Glomerular visceral epithelial cell (primary cell): ENCODE data around the gene RSBN1L.
"Not testable (repeated sequence)": the region's sequence is repeated elsewhere in the genome, so short reads cannot be mapped to it uniquely, and the experiment has no call there.

Source experiments
- DNase-seq: peaks from one replicate; pipeline ENCODE4 v3.0.0-alpha.2; 2016; ENCODE audit errors: extremely low spot score

RSBN1L gene

DNA sequence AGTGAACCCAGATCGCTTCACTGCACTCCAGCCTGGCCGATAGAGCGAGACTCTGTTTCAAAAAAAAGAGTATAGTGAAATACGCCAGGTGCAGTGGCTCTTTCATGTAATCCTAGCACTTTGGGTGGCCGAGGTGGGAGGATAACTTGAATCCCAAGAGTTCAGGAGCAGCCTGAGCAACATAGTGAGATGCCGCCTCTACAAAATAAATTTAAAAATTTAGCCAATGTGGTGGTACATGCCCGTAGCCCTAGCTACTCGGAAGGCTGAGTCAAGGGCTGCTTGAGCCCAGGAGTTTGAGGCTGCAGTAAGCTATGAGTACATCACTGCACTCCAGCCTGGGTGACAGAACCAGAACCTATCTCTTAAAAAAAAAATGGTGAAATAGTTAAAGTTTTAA lies 74.1 kb downstream of the RSBN1L start:
- DNase-seq = no peak

- DNase-seq = no peak
Observed at GRCh38 chr7:77771901-77772300, 75.6 kb downstream of the RSBN1L start.

DNA sequence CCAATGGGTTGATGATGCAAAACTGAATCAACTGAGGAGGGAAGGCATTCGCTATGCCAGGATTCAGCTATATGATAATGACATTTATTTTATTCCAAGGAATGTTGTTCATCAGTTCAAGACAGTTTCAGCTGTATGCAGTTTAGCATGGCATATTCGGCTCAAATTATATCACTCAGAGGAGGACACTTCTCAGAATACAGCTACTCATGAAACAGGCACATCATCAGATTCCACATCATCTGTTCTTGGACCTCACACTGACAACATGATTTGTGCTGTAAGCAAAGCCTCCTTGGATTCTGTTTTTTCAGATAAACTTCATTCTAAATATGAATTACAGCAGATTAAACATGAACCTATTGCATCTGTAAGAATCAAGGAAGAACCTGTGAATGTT lies 82.3 kb downstream of the RSBN1L start:
- DNase-seq = no peak

DNA sequence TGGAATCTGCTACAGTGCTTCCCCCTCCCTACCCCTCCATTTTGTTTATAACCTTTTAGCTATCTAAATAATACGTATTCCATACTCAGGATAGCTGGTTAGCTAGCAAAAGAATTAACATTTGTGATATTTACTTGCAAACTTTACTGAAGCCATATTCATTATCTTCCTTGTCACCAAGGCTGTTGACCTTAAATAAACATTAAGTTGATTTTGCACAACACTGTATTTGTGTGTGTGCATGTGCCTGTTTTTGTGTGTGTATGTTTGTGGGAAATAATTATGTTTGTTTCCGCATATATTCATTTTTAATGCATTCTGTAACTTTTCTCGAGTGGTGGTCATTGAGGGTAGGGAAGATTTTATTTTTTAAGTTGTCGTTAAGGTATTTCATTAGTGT lies 86.1 kb downstream of the RSBN1L start:
- DNase-seq = no peak

DNA sequence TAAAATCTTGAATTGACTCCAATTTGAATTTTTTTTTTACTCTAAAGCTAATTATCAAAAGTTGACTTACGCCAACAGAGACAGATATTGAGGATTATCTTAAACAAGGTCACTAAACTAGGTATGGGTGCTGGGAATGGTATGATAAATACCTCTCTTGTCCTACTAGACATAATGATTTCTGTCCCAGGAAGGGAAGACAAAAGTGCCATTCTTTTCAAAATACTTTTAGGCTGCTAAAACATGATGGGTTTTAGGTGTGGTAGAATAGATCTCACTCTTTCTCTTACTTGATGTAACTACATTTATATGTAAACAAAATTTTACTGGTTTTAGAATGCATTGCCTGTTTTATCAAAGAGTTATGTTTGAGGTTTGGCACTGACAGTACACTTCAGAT lies 86.9 kb downstream of the RSBN1L start:
- no peak for DNase-seq

DNA sequence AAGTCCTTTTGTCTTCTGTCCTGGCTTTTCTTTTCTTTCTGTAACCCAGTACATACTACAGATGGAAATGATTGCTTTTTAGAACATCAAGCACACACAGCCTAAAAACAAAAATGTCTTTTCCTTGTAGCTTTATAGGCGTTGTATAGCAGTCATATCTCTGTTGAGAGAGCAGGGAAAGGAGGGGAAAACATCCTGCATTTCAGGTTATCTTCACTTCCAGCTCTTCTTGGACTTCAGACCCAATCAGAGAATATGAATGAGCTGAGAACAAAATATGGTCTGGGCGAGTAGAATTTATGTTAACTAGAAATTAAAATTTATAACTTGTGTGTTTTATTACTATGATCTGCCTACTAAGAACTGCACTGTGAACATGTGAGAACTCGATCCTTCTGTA lies 87.3 kb downstream of the RSBN1L start:
- no peak for DNase-seq

GRCh38 chr7:77784426-77784825 lies 88.2 kb downstream of the RSBN1L start:
- not testable (repeated sequence) for DNase-seq

DNA sequence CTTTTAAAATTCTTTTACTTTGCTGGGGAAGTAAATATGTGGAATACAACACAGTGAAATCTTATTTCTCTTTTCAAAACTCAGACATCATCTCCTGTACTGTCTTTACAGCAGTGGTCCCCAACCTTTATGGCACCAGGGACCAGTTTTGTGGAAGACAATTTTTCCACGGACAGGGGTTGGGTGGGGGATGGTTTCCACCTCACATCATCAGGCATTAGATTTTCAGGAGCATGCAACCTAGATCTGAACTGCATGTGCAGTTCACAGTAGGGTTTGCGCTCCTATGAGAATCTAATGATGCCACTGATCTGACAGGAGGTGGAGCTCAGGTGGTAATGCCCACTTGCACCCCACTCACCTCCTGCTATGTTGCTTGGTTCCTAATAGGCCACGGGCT lies 89.8 kb downstream of the RSBN1L start:
- DNase-seq = no peak

GRCh38 chr7:77786741-77787140 lies 90.5 kb downstream of the RSBN1L start:
- DNase-seq = no peak

DNA sequence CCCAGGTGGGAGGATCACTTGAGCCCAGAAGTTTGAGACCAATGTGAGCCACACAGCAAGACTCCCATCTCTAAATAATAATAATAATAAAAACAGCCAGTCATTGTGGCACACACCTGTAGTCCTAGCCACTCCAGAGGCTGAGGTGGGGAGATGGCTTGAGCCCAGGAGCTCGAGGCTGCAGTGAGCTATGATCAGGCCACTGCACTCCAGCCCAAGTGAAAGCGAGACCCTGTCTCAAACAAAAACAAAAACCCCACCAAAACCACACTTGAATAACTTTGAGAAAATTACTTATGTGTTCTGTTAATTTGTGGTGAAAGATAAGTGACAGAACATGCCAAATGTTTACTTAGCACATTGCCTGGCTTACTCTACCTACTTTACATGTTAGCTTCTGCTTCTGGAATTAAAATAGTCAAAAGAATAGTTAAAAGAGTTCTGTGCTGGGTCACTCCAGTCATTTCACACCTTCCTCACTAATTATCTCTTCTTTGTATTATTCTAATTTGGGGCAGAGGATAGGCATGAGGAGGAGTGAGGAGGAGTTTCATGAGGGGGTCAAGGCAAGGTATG lies 92.2 kb downstream of the RSBN1L start:
- no peak for DNase-seq

DNA sequence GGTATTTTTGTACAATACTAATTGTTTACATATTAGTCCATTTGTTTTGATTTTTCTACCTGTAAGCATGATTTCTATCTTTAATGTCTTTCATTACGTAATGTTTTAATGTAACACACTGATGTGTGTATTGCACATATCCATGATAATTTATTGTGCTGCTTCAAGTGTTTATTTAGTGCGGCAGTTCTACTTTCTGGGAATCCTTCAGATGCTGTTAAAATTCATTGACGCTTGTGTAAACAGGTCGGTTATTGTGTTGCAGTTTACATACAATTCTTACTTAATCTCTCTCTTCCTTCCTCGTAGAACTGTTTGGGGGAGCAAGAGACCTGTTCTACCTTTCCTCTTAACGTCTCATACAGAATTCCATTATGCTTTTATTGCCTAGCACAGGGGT lies 95.1 kb downstream of the RSBN1L start:
- DNase-seq = no peak

DNA sequence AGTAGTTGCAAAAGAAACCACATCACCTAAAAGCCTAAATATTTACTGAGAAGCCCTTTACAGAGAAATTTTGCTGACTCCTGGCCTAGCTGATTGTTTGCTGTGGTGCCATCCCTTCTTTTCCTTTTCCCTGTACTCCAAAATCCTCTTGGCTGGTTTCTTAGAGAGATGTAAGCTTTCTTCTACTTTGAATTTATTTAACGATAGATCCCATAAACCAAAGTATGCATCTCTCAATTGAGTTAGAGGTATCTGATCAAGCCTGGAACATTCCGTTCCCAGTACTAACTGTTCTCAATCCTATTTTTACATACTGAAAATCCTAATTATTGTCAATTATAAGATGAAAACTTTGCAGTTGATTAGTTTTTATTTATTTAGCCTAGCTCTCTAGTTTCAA lies 95.7 kb downstream of the RSBN1L start:
- no peak for DNase-seq

DNA sequence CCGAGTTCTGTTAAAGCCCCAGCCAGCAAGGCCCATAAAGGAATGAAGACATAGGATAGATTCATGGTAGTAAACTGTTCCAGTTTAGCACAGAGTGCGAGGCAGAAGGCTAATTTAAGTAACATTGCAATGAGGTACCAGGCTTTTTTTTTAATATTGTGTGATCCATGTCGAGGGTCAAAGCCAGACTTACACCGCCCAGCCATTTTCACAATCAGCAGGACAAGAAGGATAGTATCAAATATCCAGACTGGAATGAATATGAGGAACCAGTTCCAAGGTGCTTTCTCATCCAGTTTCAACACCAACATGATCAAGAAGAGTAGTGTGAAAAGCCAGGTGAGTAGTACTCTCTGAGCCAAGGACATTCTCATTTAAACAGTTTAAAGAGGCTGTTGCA lies 97.7 kb downstream of the RSBN1L start:
- no peak for DNase-seq

DNA sequence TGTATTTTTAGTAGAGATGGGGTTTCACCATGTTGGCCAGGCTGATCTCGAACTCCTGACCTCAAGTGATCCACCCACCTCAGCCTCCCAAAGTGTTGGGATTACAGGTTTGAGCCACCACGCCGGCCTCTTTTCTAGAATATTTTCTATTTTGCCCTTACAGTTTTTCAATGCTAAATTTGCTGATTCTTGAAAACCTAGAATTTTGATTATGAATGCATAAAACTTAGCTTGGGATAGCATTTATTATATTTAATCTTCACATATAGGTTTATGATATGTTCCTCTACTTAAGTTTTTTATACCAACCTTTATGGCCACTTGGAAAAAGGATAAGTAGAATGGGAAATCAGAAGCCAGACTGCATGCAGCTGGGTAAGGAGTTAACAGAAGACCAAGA lies 99.8 kb downstream of the RSBN1L start:
- no peak for DNase-seq

GRCh38 chr7:77796960-77797359 lies 100.7 kb downstream of the RSBN1L start:
- no peak for DNase-seq

- DNase-seq = no peak
Observed at GRCh38 chr7:77797734-77798393, 101.6 kb downstream of the RSBN1L start.

DNA sequence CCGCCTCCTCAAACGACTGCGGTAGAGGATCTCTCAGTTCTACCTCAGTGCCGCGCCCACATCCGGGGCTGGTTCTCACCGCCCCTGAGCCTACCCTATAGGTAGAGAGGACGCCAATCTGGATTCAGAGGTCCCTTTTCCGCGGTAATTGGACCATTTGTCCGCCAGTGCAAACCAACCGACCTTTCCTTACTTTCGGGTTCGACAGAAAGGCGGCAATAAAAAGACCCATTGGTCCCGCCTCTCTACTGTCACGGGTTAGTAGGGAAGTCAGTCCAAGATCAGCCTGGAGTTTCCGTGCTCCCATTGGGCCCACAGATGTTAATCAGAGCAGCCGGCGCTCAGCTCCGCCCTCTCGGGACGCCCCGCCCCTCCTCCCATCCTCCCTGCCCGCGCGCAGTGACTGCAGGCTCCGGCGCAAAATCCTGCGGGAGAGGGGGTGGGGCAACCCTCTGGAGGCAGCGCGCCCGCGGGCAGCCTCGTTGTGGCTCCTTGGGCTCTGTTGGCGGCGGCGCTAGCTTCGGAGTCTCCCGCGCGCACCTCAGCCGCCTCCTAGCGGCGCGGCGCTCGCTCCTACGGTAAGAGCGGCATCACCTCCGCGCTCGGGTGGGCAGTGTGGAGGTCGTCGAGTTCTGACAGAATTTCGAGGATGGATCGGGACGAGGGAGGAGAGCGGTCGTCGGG lies 102.3 kb downstream of the RSBN1L start, which contains the start of the genes PHTF2 and TMEM60:
TSS of gene PHTF2 (plus strand) at position 380 of the 684 bp plus-strand sequence.
TSS of gene TMEM60 (minus strand) at position 41 of the 684 bp plus-strand sequence. CDS start 4,061 bp downstream, outside the sequence.
- DNase-seq = peak; percentile 99

- DNase-seq = peak; percentile 30
Observed at GRCh38 chr7:77799078-77799964, 103.1 kb downstream of the RSBN1L start.

DNA sequence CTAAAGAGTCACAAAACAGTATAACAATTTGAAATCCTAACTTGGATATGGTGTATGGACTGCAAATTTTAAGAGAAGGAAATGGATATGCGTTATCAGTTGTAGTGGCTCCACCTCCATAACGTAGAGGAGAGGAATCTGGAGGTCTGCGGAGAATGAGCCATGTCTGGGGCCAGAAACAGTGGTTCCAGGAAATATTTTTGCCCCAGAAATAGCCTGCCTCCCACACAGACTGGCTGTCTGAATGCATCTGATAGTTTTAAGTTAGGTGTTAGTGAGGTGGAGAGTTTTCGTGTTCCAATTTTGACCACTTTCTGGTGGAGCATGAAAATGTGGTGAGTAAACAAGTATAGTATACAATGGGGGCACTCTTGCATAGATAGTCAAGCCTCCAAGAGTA lies 103.9 kb downstream of the RSBN1L start:
- no peak for DNase-seq

- DNase-seq = no peak
Observed at GRCh38 chr7:77800730-77801129, 104.5 kb downstream of the RSBN1L start.

DNA sequence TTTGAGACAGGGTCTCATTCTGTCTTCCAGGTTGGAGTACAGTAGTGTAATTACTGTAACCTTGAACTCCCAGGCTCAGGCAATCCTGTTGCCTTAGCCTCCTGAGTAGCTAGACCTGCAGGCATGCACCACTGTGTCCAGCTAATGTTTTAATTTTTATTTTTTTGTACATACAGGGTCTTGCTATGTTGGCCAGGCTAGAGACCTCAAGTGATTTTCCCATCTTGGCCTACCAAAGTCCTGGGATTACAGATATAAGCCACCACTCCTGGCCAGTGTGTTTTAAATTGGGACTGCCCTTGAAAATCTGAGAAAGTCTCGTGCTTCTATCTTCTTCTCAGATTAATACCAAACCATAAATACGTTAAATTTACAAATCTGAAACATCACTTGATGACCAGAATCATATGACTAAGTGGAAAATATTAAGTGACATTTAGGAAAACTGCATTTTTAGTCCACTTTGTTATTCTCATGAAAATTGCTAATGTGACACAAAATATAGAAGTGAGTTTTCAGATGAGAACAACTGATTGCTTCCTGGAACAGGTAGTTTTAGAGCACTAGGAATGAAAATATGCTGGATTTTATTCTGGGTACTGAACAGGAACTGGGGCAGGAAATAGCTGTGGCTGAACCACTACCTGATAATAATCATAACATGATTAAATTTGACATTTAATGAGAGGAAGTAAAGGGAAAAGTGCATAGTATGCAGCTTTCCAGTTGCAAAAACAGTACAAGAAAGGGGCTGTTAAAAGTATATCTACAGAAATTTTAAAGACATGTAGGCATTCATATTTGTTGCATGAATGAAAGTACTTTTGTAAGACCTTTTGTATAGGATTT lies 106.5 kb downstream of the RSBN1L start:
- DNase-seq = no peak
